Muscle of leg (tissue), 11 donors: ENCODE data around the gene NUP93. TPM values are rescaled to one million over a fixed set of nuclear protein-coding genes. Genes with fewer than 3 reads are reported as not detected.

Experiments used
- DNase-seq: peaks from one replicate; pipeline ENCODE4 v3.0.0; 2013
- H3K27ac ChIP-seq: one replicate; pipeline ENCODE4 v1.5.1; 2013; ENCODE audit warnings: mild to moderate bottlenecking, low read length, control low read depth
- H3K27me3 ChIP-seq: one replicate; pipeline ENCODE4 v1.6.1; 2013; ENCODE audit warnings: low read length; ENCODE audit not compliant: control insufficient read depth, insufficient read depth
- H3K36me3 ChIP-seq: one replicate; pipeline ENCODE4 v1.6.1; 2013; ENCODE audit warnings: low read length; ENCODE audit not compliant: control insufficient read depth, insufficient read depth
- H3K4me1 ChIP-seq: one replicate; pipeline ENCODE4 v1.6.1; 2013; ENCODE audit warnings: low read length; ENCODE audit not compliant: control insufficient read depth, insufficient read depth
- H3K4me3 ChIP-seq: one replicate; pipeline ENCODE4 v1.5.1; 2013; ENCODE audit warnings: low read length, control low read depth
- H3K9me3 ChIP-seq: replicated peaks from 2 replicates; pipeline ENCODE4 v1.6.1; 2013; ENCODE audit warnings: low read depth, low read length; ENCODE audit not compliant: control insufficient read depth
- WGBS: methylation state at CpG from one replicate; pipeline ENCODE4 v1.1.5; 2013; ENCODE audit warnings: missing lambda C conversion rate; ENCODE audit not compliant: insufficient coverage; 5-methylcytosine and 5-hydroxymethylcytosine counted together
- polyA plus RNA-seq, 8 donors: library from polyadenylated mRNA; unstranded; fragments of 120-200 nt; gene quantifications; one replicate each; pipeline versions ENCODE4 v1.2.1 to v1.2.3, GENCODE V29; 2013; ENCODE audit warnings: inconsistent platforms in 1 of 8, low replicate concordance in 1 of 8; ENCODE audit not compliant: insufficient read length in 8 of 8, insufficient read depth in 1 of 8
- total RNA-seq: library from RNA; stranded (reverse); fragments of 120-200 nt; gene quantifications from one replicate; pipeline ENCODE4 v1.2.4, GENCODE V29; 2013

The NUP93 gene
- total and polyA plus RNA-seq, 9 donors = 42.9 to 54.6 (median 45.9) TPM

DNA sequence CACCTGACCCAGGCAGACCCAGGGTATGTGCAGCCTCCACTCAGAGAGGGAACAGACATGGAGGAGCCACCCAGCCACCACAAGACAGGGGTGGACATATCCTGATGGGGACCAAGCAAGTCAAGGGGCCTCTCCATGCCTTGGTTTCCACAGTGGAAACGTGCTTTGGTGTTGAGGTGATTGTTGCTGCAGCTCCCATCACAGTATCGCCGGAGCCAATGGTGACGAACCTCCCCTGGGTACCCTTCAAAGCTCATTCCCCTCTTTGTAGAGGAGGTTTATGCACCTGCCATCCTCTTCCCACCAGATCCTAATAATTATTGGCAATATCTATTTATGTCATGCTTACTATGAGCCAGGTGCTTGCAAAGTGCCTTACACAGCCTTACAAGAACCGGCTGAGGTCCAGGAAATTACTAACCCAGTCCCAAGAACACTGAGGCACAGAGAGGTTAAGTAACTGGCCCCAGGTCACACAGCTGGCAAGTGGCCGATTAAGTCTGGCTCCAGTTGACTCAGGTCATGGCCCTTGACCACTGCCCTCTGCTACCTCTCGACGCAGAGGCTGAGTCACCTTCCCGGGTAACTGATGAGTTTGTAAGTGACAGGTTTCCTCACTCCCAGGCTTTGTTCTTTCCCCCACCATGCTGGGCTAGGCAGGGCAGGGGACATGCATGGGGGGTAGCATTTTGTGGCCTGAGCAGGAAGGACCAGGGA lies 155.7 kb downstream of the NUP93 start:
- Histone ChIP-seq H3K9me3 (no peaks in the 10 kb centered on the region), H3K4me3 (no peak overlapping the region), H3K4me1 (no peaks in the 10 kb centered on the region), H3K27me3 (no peaks in the 10 kb centered on the region), H3K27ac (no peak overlapping the region), H3K36me3 (no peaks in the 10 kb centered on the region)
- DNase-seq = no peak
- whole genome bisulfite sequencing = 90% methylated on average over 2 of the region's 9 CpGs

DNA sequence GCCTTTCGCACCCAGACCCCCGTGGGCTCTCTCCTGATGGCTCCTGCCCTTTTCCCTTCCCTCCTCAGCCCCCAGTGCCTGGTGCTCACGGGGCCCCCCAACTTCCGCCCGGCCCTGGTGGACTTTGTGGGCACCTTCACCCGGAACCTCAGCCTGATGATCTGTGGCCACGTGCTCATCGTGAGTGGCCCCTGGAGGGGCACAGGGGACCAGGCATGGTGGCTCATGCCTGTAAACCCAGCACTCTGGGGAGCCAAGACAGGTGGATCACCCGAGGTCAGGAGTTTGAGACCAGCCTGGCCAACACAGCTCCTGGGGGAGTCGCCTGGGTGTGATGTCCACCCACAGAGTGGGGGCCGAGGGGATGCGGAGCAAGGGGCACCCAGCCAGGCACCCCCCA lies 156.4 kb downstream of the NUP93 start:
- H3K27ac ChIP-seq = no peak overlapping the region
- 85% methylated on average over 10 of the region's 12 CpGs for WGBS

DNA sequence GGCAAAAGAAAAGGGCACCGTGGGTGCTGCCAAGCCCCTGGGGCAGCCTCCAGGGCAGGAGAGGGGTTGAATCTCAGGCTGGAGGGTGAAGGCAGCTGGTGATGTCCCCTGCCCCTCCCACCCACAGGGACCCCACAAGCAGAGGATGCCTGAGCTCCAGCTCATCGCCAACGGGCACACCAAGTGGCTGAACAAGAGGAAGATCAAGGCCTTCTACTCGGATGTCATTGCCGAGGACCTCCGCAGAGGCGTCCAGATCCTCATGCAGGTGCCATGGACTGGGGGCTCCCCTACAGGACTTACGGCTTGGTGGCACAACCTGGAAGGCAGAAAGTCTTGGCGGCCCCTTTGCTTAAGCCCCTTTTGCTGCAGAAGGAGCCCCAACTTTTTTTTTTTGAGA lies 156.9 kb downstream of the NUP93 start:
- WGBS = 91% methylated on average over 8 of the region's 9 CpGs
- no peak for DNase-seq
- H3K9me3 ChIP-seq = no peaks in the 10 kb centered on the region
- H3K27ac ChIP-seq = no peak overlapping the region
- no peaks in the 10 kb centered on the region for H3K27me3 ChIP-seq
- no peaks in the 10 kb centered on the region for H3K36me3 ChIP-seq
- no peak overlapping the region for H3K4me3 ChIP-seq
- H3K4me1 ChIP-seq = no peaks in the 10 kb centered on the region

More for the DNA sequence above, 156.4 kb downstream of the NUP93 start:
- H3K9me3 ChIP-seq = no peaks in the 10 kb centered on the region
- H3K4me1 ChIP-seq = no peaks in the 10 kb centered on the region
- no peak overlapping the region for H3K4me3 ChIP-seq
- no peaks in the 10 kb centered on the region for H3K27me3 ChIP-seq
- H3K36me3 ChIP-seq = no peaks in the 10 kb centered on the region
- DNase-seq = no peak

DNA sequence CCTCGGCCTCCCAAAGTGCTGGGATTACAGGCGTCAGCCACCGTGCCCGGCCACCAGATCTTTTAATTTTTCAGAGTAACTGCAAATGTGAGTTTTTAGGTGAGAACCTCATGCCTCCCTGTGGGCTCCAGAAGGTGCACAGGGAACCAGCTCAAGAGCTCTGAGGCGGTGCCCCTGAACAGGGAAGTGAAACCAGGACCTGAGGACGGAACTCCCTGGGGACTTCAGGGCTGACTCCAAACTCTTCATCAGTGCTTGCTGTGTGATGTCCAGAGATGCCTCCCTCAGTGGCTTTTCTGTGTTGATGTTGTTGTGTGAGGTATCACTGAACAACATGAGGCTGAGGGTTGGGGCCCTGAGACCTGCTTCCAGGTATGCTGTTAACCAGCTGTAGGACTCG lies 158.9 kb downstream of the NUP93 start:
- Histone ChIP-seq H3K36me3 (no peaks in the 10 kb centered on the region), H3K27me3 (no peaks in the 10 kb centered on the region), H3K4me1 (no peaks in the 10 kb centered on the region), H3K4me3 (no peak overlapping the region), H3K27ac (no peak overlapping the region), H3K9me3 (no peaks in the 10 kb centered on the region)
- no peak for DNase-seq
- WGBS = 85% methylated on average over 5 of the region's 7 CpGs

DNA sequence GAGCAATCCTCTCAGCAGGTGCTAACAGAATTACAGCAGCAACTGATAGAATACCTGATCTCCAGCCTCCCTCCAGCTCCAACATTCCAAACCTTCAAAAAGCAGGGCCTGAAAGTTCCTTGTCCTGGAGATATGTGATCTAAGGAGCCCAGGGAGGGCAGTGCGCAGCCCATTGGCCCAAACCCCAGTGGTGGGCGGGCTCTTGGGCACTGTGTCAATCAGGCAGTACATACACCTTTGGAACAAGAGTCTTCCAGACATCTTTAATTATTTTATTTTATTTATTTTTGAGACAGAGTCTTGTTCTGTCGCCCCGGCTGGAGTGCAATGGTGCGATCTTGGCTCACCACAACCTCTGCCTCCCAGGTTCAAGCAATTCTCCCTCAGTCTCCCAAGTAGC lies 159.3 kb downstream of the NUP93 start:
- no peak for DNase-seq
- Histone ChIP-seq H3K9me3 (no peaks in the 10 kb centered on the region), H3K27ac (no peak overlapping the region), H3K4me3 (no peak overlapping the region), H3K27me3 (no peaks in the 10 kb centered on the region), H3K36me3 (no peaks in the 10 kb centered on the region), H3K4me1 (no peaks in the 10 kb centered on the region)
- no CpG with 5 or more reads among the region's 5 CpGs for WGBS

DNA sequence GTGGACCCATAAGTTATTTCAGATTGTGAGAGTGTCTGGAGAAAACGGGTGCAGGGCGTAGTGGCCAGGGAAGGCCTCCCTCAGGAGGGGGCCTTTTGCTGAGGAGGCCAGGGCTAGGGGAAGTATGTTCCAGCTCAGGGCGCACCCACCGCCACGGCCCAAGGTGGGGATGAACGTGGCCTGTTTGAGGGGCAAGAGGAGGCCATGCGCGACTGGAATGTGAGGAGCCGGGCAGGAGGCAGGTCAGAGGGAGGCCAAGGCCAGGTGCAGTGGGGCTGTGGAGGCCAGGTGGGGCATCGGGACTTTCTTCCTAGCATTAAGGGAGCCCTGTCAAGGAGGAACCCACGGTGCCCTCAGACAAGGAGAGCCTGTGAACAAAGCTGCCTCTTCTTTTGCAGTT lies 161.8 kb downstream of the NUP93 start:
- Histone ChIP-seq H3K4me1 (no peaks in the 10 kb centered on the region), H3K27me3 (no peaks in the 10 kb centered on the region), H3K4me3 (no peak overlapping the region), H3K9me3 (no peaks in the 10 kb centered on the region), H3K36me3 (no peaks in the 10 kb centered on the region), H3K27ac (no peak overlapping the region)
- DNase-seq = no peak
- 61% methylated on average over 11 of the region's 11 CpGs for WGBS

DNA sequence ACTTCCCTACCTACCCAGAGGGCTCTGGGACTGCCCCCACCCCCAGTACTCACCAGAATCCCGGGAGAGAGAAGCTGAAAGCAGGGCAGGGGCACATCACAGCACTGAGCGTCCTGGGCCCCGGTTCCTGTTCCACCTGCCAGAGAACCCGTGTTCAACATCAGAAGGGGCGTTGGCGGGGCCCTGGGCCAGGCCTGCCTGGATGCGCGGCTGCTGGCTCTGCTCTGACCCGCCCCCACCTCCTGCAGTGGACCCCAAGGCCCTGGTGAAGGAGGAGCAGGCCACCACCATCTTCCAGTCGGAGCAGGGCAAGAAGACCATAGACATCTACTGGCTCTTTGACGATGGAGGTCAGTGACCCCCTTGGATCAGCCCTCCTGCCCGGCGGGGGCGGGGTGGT lies 162.8 kb downstream of the NUP93 start:
- no peak overlapping the region for H3K27ac ChIP-seq
- no peaks in the 10 kb centered on the region for H3K36me3 ChIP-seq
- no peaks in the 10 kb centered on the region for H3K4me1 ChIP-seq
- no peak overlapping the region for H3K4me3 ChIP-seq
- 79% methylated on average over 10 of the region's 14 CpGs for WGBS
- H3K9me3 ChIP-seq = no peaks in the 10 kb centered on the region
- no peak for DNase-seq
- no peaks in the 10 kb centered on the region for H3K27me3 ChIP-seq

DNA sequence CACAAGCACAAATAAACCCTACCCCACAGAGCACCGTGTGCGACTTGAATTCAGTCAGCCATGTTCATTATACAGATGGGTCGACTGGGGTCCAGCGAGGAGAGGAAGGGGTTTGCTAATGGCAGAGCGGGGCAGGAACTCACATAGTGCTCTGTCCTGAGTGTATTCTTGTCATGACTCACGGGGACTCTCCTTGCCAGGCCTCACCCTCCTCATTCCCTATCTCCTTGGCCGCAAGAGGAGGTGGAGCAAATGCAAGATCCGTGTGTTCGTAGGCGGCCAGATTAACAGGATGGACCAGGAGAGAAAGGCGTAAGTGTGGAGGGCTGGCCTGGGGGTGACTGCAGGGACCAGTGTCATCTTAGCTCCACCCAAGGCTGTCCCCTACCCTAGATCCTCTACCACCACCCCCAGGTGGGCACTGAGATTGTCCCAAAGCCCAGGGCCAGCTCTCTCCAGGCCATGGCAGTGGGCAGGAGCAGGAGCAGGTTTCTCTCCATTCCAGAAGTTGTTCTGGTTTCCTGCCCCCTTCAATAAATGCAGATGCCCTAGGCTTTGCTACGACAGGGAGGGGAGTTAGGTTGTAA lies 164.5 kb downstream of the NUP93 start:
- Histone ChIP-seq H3K27me3 (no peaks in the 10 kb centered on the region), H3K4me1 (no peaks in the 10 kb centered on the region), H3K27ac (no peak overlapping the region), H3K4me3 (no peak overlapping the region), H3K36me3 (no peaks in the 10 kb centered on the region), H3K9me3 (no peaks in the 10 kb centered on the region)
- no peak for DNase-seq
- no CpG with 5 or more reads among the region's 12 CpGs for WGBS

DNA sequence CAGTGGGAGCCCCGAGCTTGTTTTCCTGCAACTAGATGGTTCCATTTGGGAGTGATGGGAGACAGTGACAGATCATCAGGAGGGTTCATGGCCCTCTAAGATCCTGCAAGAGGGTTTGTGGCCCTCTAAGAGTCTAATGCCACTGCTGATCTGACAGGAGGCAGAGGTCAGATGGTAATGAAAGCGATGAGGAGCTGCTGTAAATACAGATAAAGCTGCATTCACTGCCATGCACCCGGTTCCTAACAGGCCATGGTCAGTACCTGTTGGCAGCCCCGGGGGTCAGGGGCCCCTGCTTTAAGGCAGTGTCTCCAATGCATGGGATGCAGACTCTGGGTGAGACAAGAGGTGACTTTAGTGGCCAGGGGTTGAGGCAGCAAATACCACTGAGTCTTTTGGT lies 165.9 kb downstream of the NUP93 start:
- Histone ChIP-seq H3K36me3 (no peaks in the 10 kb centered on the region), H3K9me3 (no peaks in the 10 kb centered on the region), H3K27me3 (peaks cover 2% of the 10 kb centered on the region), H3K4me1 (no peaks in the 10 kb centered on the region), H3K27ac (no peak overlapping the region), H3K4me3 (no peak overlapping the region)
- WGBS = 95% methylated on average over 3 of the region's 4 CpGs
- DNase-seq = no peak

DNA sequence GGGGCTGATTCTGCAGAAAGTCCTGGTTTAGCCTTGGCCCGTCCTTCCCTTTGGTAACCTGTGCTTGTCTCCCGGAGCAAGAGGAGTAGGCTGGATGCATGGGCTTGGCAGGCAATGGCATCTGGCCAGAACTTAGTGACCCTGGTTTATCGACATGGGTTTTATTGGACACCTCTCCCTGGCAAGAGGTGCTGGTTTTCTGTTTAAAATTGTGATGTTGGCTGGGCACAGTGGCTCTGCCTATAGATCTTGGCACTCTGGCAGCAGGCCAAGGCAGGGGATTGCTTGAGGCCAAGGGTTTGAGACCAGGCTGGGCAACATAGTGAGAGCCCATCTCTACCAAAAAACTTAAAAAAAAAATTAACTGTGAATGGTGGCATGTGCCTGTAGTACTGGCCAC lies 166.3 kb downstream of the NUP93 start:
- 50% methylated on average over 2 of the region's 3 CpGs for WGBS
- Histone ChIP-seq H3K4me1 (no peaks in the 10 kb centered on the region), H3K9me3 (no peaks in the 10 kb centered on the region), H3K36me3 (no peaks in the 10 kb centered on the region), H3K27ac (no peak overlapping the region), H3K27me3 (peaks cover 2% of the 10 kb centered on the region), H3K4me3 (no peak overlapping the region)
- DNase-seq = no peak
